ENCODE measurements around the gene SDHA. TPM values are rescaled to one million over a fixed set of nuclear protein-coding genes. Genes with fewer than 3 reads are reported as not detected.

The SDHA gene
- polyA plus RNA-seq, 1 donor (not counting 4 experiments of a cell fraction or from before 2014, with no cell fraction given), result 178 TPM

- Histone ChIP-seq H3K9ac (ENCODE audit: control insufficient read depth, extremely low read depth, insufficient read depth, low read length) (no peak overlapping the region), H3K4me1 (ENCODE audit: control insufficient read depth, extremely low read depth, insufficient read depth, low read length) (no peaks in the 10 kb centered on the region), H2AFZ (ENCODE audit: control insufficient read depth, low read length) (no peak overlapping the region), H3K36me3 (ENCODE audit: control insufficient read depth in 2 of 2, extremely low read depth in 1 of 2, insufficient read depth in 2 of 2, low read length in 2 of 2) (no peaks in the 10 kb centered on the region), H3K27ac (ENCODE audit: control insufficient read depth, insufficient read depth, low read length) (no peak overlapping the region), H3K9me3 (ENCODE audit: control insufficient read depth, low read depth, low read length) (no peaks in the 10 kb centered on the region), H4K20me1 (ENCODE audit: control insufficient read depth, extremely low read depth, insufficient read depth, low read length) (no peaks in the 10 kb centered on the region), H3K9me1 (ENCODE audit: control insufficient read depth, extremely low read depth, insufficient read depth, low read length) (no peaks in the 10 kb centered on the region), H3K27me3 (ENCODE audit: control insufficient read depth, extremely low read depth, insufficient read depth, low read length) (peaks cover 14% of the 10 kb centered on the region), H3K4me3 (ENCODE audit: control insufficient read depth in 2 of 3, extremely low read depth in 1 of 3, insufficient read depth in 2 of 3, low read depth in 1 of 3, low read length in 3 of 3) (no peak overlapping the region), H3K4me2 (ENCODE audit: control insufficient read depth, extremely low read depth, insufficient read depth, low read depth, low read length) (no peak overlapping the region), H3K79me2 (ENCODE audit: control insufficient read depth, insufficient read depth, low read length) (no peaks in the 10 kb centered on the region)
- FAIRE-seq, result no peak
- TF ChIP-seq CTCF (optimal IDR thresholded peaks at IDR 0.05 in 1 of 3, IDR thresholded peaks at IDR 0.05 in 1 of 3, conservative IDR thresholded peaks at IDR 0.05 in 1 of 3; ENCODE audit: extremely low read depth in 1 of 3, insufficient read depth in 2 of 3, low read length in 3 of 3) (no peak), EZH2 (IDR thresholded peaks at IDR 0.05; ENCODE audit: low read length) (no peak)
- no peak for DNase-seq (ENCODE audit: low read depth, low spot score)
- dilution Hi-C loops (cut with MboI; ENCODE audit: extremely low pct_ligation_motif_present, low sequenced_read_pairs), result no loop called here
Observed at GRCh38 chr5:176296-176823, 41.8 kb upstream of the SDHA start.

- FAIRE-seq (no peak), DNase-seq (ENCODE audit: low read depth, low spot score) (no peak)
- Histone ChIP-seq H3K9ac (ENCODE audit: control insufficient read depth, extremely low read depth, insufficient read depth, low read length) (no peak overlapping the region), H3K4me1 (ENCODE audit: control insufficient read depth, extremely low read depth, insufficient read depth, low read length) (no peaks in the 10 kb centered on the region), H3K4me3 (ENCODE audit: control insufficient read depth in 2 of 3, extremely low read depth in 1 of 3, insufficient read depth in 2 of 3, low read depth in 1 of 3, low read length in 3 of 3) (no peak overlapping the region), H3K36me3 (ENCODE audit: control insufficient read depth in 2 of 2, extremely low read depth in 1 of 2, insufficient read depth in 2 of 2, low read length in 2 of 2) (no peaks in the 10 kb centered on the region), H2AFZ (ENCODE audit: control insufficient read depth, low read length) (no peak overlapping the region), H3K79me2 (ENCODE audit: control insufficient read depth, insufficient read depth, low read length) (no peaks in the 10 kb centered on the region), H3K9me3 (ENCODE audit: control insufficient read depth, low read depth, low read length) (no peaks in the 10 kb centered on the region), H3K27me3 (ENCODE audit: control insufficient read depth, extremely low read depth, insufficient read depth, low read length) (peaks cover 16% of the 10 kb centered on the region), H3K27ac (ENCODE audit: control insufficient read depth, insufficient read depth, low read length) (no peak overlapping the region), H3K9me1 (ENCODE audit: control insufficient read depth, extremely low read depth, insufficient read depth, low read length) (no peaks in the 10 kb centered on the region), H3K4me2 (ENCODE audit: control insufficient read depth, extremely low read depth, insufficient read depth, low read depth, low read length) (no peak overlapping the region), H4K20me1 (ENCODE audit: control insufficient read depth, extremely low read depth, insufficient read depth, low read length) (no peaks in the 10 kb centered on the region)
- dilution Hi-C loops (cut with MboI; ENCODE audit: extremely low pct_ligation_motif_present, low sequenced_read_pairs), result no loop called here
- TF ChIP-seq CTCF (optimal IDR thresholded peaks at IDR 0.05 in 1 of 3, IDR thresholded peaks at IDR 0.05 in 1 of 3, conservative IDR thresholded peaks at IDR 0.05 in 1 of 3; ENCODE audit: extremely low read depth in 1 of 3, insufficient read depth in 2 of 3, low read length in 3 of 3) (no peak), EZH2 (IDR thresholded peaks at IDR 0.05; ENCODE audit: low read length) (no peak)
Observed at GRCh38 chr5:178110-178509, 40.0 kb upstream of the SDHA start.
